ENCODE results near the gene MMP14. TPM values are rescaled to one million over a fixed set of nuclear protein-coding genes. Genes with fewer than 3 reads are reported as not detected.

MMP14 gene
- total RNA-seq, 1 experiment from 2014 or later: 34.8 TPM

GRCh38 chr14:22796087-22796707, 40.2 kb upstream of the MMP14 start:
- Histone ChIP-seq H3K4me2 (no peak overlapping the region), H3K79me2 (ENCODE audit: low read depth) (no peaks in the 10 kb centered on the region), H3K9me2 (ENCODE audit: insufficient read depth) (no peaks in the 10 kb centered on the region), H2AFZ (no peak overlapping the region), H4K20me1 (ENCODE audit: insufficient read depth) (no peaks in the 10 kb centered on the region), H3K9me3 (ENCODE audit: insufficient read depth, low read depth) (no peaks in the 10 kb centered on the region), H3K4me1 (replicated peaks; ENCODE audit: insufficient read depth) (no peaks in the 10 kb centered on the region), H3K4me3 (no peak overlapping the region), H3K27ac (no peak overlapping the region), H3K36me3 (ENCODE audit: low read depth) (no peaks in the 10 kb centered on the region), H3F3A (ENCODE audit: insufficient read depth, low read depth) (no peaks in the 10 kb centered on the region), H3K27me3 (ENCODE audit: insufficient read depth, low read depth) (no peaks in the 10 kb centered on the region)
- BruUV-seq (replicated peaks): no TSS peak
- intact Hi-C loops (cut with micrococcal nuclease; ENCODE audit: unreplicated experiment): no loop called here
- no peak for DNase-seq
- CTCF ChIA-PET: no interaction called here
- POLR2A ChIA-PET (ENCODE audit: unreplicated experiment): no interaction called here
- no peak for TF ChIP-seq CTCF (conservative IDR thresholded peaks at IDR 0.05)
- no peak for TF ChIP-seq EZH2 (IDR thresholded peaks at IDR 0.05; ENCODE audit: low read depth)

GRCh38 chr14:22797017-22797917, 39.1 kb upstream of the MMP14 start:
- CTCF ChIA-PET: no interaction called here
- no peak overlapping the region for H3K4me3 ChIP-seq

GRCh38 chr14:22798528-22798927, 37.9 kb upstream of the MMP14 start:
- Histone ChIP-seq H3K9me2 (ENCODE audit: insufficient read depth) (no peaks in the 10 kb centered on the region), H3K36me3 (ENCODE audit: low read depth) (no peaks in the 10 kb centered on the region), H3F3A (ENCODE audit: insufficient read depth, low read depth) (no peaks in the 10 kb centered on the region), H3K9me3 (ENCODE audit: insufficient read depth, low read depth) (no peaks in the 10 kb centered on the region), H4K20me1 (ENCODE audit: insufficient read depth) (no peaks in the 10 kb centered on the region), H3K4me1 (replicated peaks; ENCODE audit: insufficient read depth) (no peaks in the 10 kb centered on the region), H3K27me3 (ENCODE audit: insufficient read depth, low read depth) (no peaks in the 10 kb centered on the region), H3K27ac (no peak overlapping the region), H3K79me2 (ENCODE audit: low read depth) (no peaks in the 10 kb centered on the region), H2AFZ (no peak overlapping the region), H3K4me2 (no peak overlapping the region), H3K4me3 (no peak overlapping the region)
- CTCF ChIA-PET: no interaction called here
- intact Hi-C loops (cut with micrococcal nuclease; ENCODE audit: unreplicated experiment): no loop called here
- BruUV-seq (replicated peaks): no TSS peak
- no peak for DNase-seq
- TF ChIP-seq CTCF (conservative IDR thresholded peaks at IDR 0.05): no peak
- TF ChIP-seq EZH2 (IDR thresholded peaks at IDR 0.05; ENCODE audit: low read depth): no peak
- POLR2A ChIA-PET (ENCODE audit: unreplicated experiment): no interaction called here

More at GRCh38 chr14:22797017-22797917, 39.1 kb upstream of the MMP14 start:
- POLR2A ChIA-PET (ENCODE audit: unreplicated experiment): no interaction called here
- Histone ChIP-seq H3K4me1 (replicated peaks; ENCODE audit: insufficient read depth) (no peaks in the 10 kb centered on the region), H3K4me2 (no peak overlapping the region), H2AFZ (no peak overlapping the region), H3K79me2 (ENCODE audit: low read depth) (no peaks in the 10 kb centered on the region), H3K9me3 (ENCODE audit: insufficient read depth, low read depth) (no peaks in the 10 kb centered on the region), H3K27me3 (ENCODE audit: insufficient read depth, low read depth) (no peaks in the 10 kb centered on the region), H3K36me3 (ENCODE audit: low read depth) (no peaks in the 10 kb centered on the region), H3K27ac (no peak overlapping the region), H4K20me1 (ENCODE audit: insufficient read depth) (no peaks in the 10 kb centered on the region), H3F3A (ENCODE audit: insufficient read depth, low read depth) (no peaks in the 10 kb centered on the region), H3K9me2 (ENCODE audit: insufficient read depth) (no peaks in the 10 kb centered on the region)
- intact Hi-C loops (cut with micrococcal nuclease; ENCODE audit: unreplicated experiment): no loop called here
- TF ChIP-seq EZH2 (IDR thresholded peaks at IDR 0.05; ENCODE audit: low read depth) (no peak), CTCF (conservative IDR thresholded peaks at IDR 0.05) (no peak)
- DNase-seq: no peak
- BruUV-seq (replicated peaks): no TSS peak

Measured in PC-9 (cell line).